Neural cell (in vitro differentiated cells): ENCODE data around the gene ZCCHC24. TPM values are rescaled to one million over a fixed set of nuclear protein-coding genes. Genes with fewer than 3 reads are reported as not detected.

Experiments
- H2AFZ ChIP-seq: fragments of 200-600, 300-800 bp; sonication (generic), shearing (Covaris generic); 2 replicates; pipeline ENCODE4 v1.6.0; 2014; ENCODE audit warnings: low read depth, mild to moderate bottlenecking, antibody characterized with exemption, low read length, moderate library complexity
- H3F3A ChIP-seq: fragments of 200-600 bp; shearing (Covaris generic); 2 replicates; pipeline ENCODE4 v1.6.1; 2016; ENCODE audit warnings: mild to moderate bottlenecking, moderate library complexity, mixed read lengths, antibody characterized with exemption, low read length; ENCODE audit not compliant: insufficient read depth, poor library complexity, severe bottlenecking
- H3K27ac ChIP-seq: fragments of 200-600, 300-800 bp; sonication (generic), shearing (Covaris generic); 2 replicates; pipeline ENCODE4 v1.5.1; 2014; ENCODE audit warnings: mild to moderate bottlenecking, low read length, moderate library complexity
- H3K27me3 ChIP-seq: fragments of 300-800, 200-600 bp; sonication (generic), shearing (Covaris generic); 2 replicates; pipeline ENCODE4 v1.6.0; 2014; ENCODE audit warnings: mild to moderate bottlenecking, low read depth, low read length, moderate library complexity; ENCODE audit not compliant: insufficient read depth
- H3K36me3 ChIP-seq: fragments of 300-800, 200-600 bp; sonication (generic), shearing (Covaris generic); 2 replicates; pipeline ENCODE4 v1.5.1; 2014; ENCODE audit warnings: mild to moderate bottlenecking, antibody characterized with exemption, low read length, moderate library complexity; ENCODE audit not compliant: insufficient read depth
- H3K4me2 ChIP-seq: fragments of 300-800, 200-600 bp; sonication (generic), shearing (Covaris generic); 2 replicates; pipeline ENCODE4 v1.6.0; 2014; ENCODE audit warnings: mild to moderate bottlenecking, low read length
- H3K4me3 ChIP-seq: fragments of 300-800, 200-600 bp; sonication (generic), shearing (Covaris generic); 2 replicates; pipeline ENCODE4 v1.5.1; 2014; ENCODE audit warnings: mild to moderate bottlenecking, low read length, moderate library complexity
- H3K79me2 ChIP-seq: fragments of 200-600 bp; shearing (Covaris generic); replicated peaks from 2 replicates; pipeline ENCODE4 v1.6.0; 2014; ENCODE audit warnings: mild to moderate bottlenecking, low read length, moderate library complexity; ENCODE audit not compliant: insufficient read depth
- H3K9ac ChIP-seq: fragments of 300-800, 200-600 bp; sonication (generic), shearing (Covaris generic); 2 replicates; pipeline ENCODE4 v1.6.1; 2016; ENCODE audit warnings: mild to moderate bottlenecking, low read length, mixed read lengths
- H3K9me2 ChIP-seq: fragments of 200-600 bp; shearing (Covaris generic); 2 replicates; pipeline ENCODE4 v1.6.1; 2016; ENCODE audit warnings: mild to moderate bottlenecking, low read length, mixed read lengths; ENCODE audit not compliant: insufficient read depth
- H3K9me3 ChIP-seq: fragments of 200-600, 300-800 bp; sonication (generic), shearing (Covaris generic); 2 replicates; pipeline ENCODE4 v1.6.1; 2016; ENCODE audit warnings: mild to moderate bottlenecking, mixed run types, low read length, moderate library complexity, mixed read lengths
- H4K20me1 ChIP-seq: fragments of 200-600 bp; shearing (Covaris generic); 2 replicates; pipeline ENCODE4 v1.6.1; 2016; ENCODE audit warnings: mild to moderate bottlenecking, mixed run types; ENCODE audit not compliant: insufficient read depth
- CTCF ChIP-seq: fragments of 450-650 bp; IDR thresholded peaks from 2 replicates; pipeline ENCODE4 v1.5.1; 2014; ENCODE audit warnings: antibody characterized with exemption, mild to moderate bottlenecking, moderate library complexity; ENCODE audit not compliant: poor library complexity, severe bottlenecking
- EP300 ChIP-seq: fragments of 450-650 bp; conservative IDR thresholded peaks from 2 replicates; pipeline ENCODE4 v1.6.1; 2014; ENCODE audit warnings: antibody characterized with exemption, mild to moderate bottlenecking, moderate library complexity; ENCODE audit not compliant: poor library complexity, severe bottlenecking
- EZH2 ChIP-seq: fragments of 200-600, 300-800 bp; shearing (Covaris generic), sonication (generic); IDR thresholded peaks from 2 replicates; pipeline ENCODE4 v1.6.1; 2014; ENCODE audit warnings: antibody characterized with exemption, low read length, borderline replicate concordance, mild to moderate bottlenecking; ENCODE audit not compliant: insufficient read depth, poor library complexity, severe bottlenecking
- MXI1 ChIP-seq: fragments of 450-650 bp; conservative IDR thresholded peaks from 2 replicates; pipeline ENCODE4 v1.6.1; 2014; ENCODE audit warnings: antibody characterized with exemption, mild to moderate bottlenecking; ENCODE audit not compliant: poor library complexity, severe bottlenecking
- POLR2AphosphoS5 ChIP-seq: IDR thresholded peaks from 2 replicates; pipeline ENCODE4 v1.6.1; 2012
- RAD21 ChIP-seq: fragments of 450-650 bp; conservative IDR thresholded peaks from 2 replicates; pipeline ENCODE4 v1.6.1; 2014; ENCODE audit warnings: antibody characterized with exemption, mild to moderate bottlenecking, moderate library complexity
- REST ChIP-seq: IDR thresholded peaks from 2 replicates; pipeline ENCODE4 v1.6.1; 2012; ENCODE audit warnings: borderline replicate concordance
- SMC3 ChIP-seq: fragments of 450-650 bp; conservative IDR thresholded peaks from 2 replicates; pipeline ENCODE4 v1.6.1; 2014; ENCODE audit warnings: antibody characterized with exemption, mild to moderate bottlenecking, moderate library complexity; ENCODE audit not compliant: poor library complexity
- TAF1 ChIP-seq: IDR thresholded peaks from 2 replicates; pipeline ENCODE4 v1.6.1; 2012; ENCODE audit warnings: low read depth
- polyA plus RNA-seq: library from polyadenylated mRNA; depleted of rRNA; stranded (reverse); fragments of >200 nt; gene quantifications from 2 replicates; pipeline ENCODE4 v1.2.3, GENCODE V29; 2014

ZCCHC24 gene
- polyA plus RNA-seq, 1 donor from 2014 or later = not detected

GRCh38 chr10:79422178-79422892 is 23.1 kb downstream of the ZCCHC24 start:
- no peaks in the 10 kb centered on the region for H3K79me2 ChIP-seq
- no peaks in the 10 kb centered on the region for H3K36me3 ChIP-seq
- H3K9ac ChIP-seq = no peak overlapping the region
- no peaks in the 10 kb centered on the region for H3K27me3 ChIP-seq
- H3K4me3 ChIP-seq = no peak overlapping the region
- no peak overlapping the region for H3K27ac ChIP-seq
- H3K9me2 ChIP-seq = no peaks in the 10 kb centered on the region
- H3F3A ChIP-seq = no peaks in the 10 kb centered on the region
- H3K4me2 ChIP-seq = no peak overlapping the region
- H2AFZ ChIP-seq = no peak overlapping the region
- TF ChIP-seq TAF1 (no peak), MXI1 (no peak), REST (no peak), EZH2 (no peak), EP300 (no peak), POLR2AphosphoS5 (no peak), SMC3 (no peak), CTCF (no peak), RAD21 (no peak)
- no peaks in the 10 kb centered on the region for H4K20me1 ChIP-seq
- no peaks in the 10 kb centered on the region for H3K9me3 ChIP-seq

- Histone ChIP-seq H3F3A (no peaks in the 10 kb centered on the region), H4K20me1 (no peaks in the 10 kb centered on the region), H3K27ac (no peak overlapping the region), H3K9me2 (no peaks in the 10 kb centered on the region), H3K4me2 (no peak overlapping the region), H3K9me3 (no peaks in the 10 kb centered on the region), H3K4me3 (no peak overlapping the region), H2AFZ (no peak overlapping the region), H3K9ac (no peak overlapping the region), H3K79me2 (no peaks in the 10 kb centered on the region), H3K27me3 (no peaks in the 10 kb centered on the region), H3K36me3 (no peaks in the 10 kb centered on the region)
- TF ChIP-seq TAF1 (no peak), POLR2AphosphoS5 (no peak), SMC3 (no peak), CTCF (no peak), EP300 (no peak), EZH2 (no peak), MXI1 (no peak), RAD21 (no peak), REST (no peak)
These were observed 24.3 kb downstream of the ZCCHC24 start for GRCh38 chr10:79420974-79421688.
